Gastrocnemius medialis (tissue), 4 donors: ENCODE results near the gene TBCCD1.

ENCODE experiments used
- CTCF ChIP-seq, 5 experiments: fragments of 450-650 bp in 3 of 5; fragments of 200-600 bp in 2 of 5; sonication (generic) in 2 of 5; IDR thresholded peaks in 4 of 5; conservative IDR thresholded peaks in 1 of 5; 1 replicate in 4 of 5; 2 replicates in 1 of 5; pipeline ENCODE4 v1.5.1; 2016 to 2019; ENCODE audit warnings: antibody characterized with exemption in 5 of 5, mild to moderate bottlenecking in 3 of 5, moderate library complexity in 3 of 5
- POLR2A ChIP-seq, 2 donors: fragments of 450-650 bp; IDR thresholded peaks; one replicate each; pipeline ENCODE4 v1.6.1; 2017; ENCODE audit warnings: antibody characterized with exemption in 2 of 2, mild to moderate bottlenecking in 2 of 2, moderate library complexity in 2 of 2

GRCh38 chr3:186587183-186587582 is 20.0 kb upstream of the TBCCD1 start:
- TF ChIP-seq CTCF (IDR thresholded peaks at IDR 0.05 in 4 of 5, conservative IDR thresholded peaks at IDR 0.05 in 1 of 5) (no peak), POLR2A (IDR thresholded peaks at IDR 0.05) (no peak)
